Gastrocnemius medialis (tissue), 4 donors: ENCODE data around the gene PRKCH.
"Not testable (repeated sequence)": the region's sequence is repeated elsewhere in the genome, so short reads cannot be mapped to it uniquely, and the experiment has no call there.

Source experiments
- POLR2A ChIP-seq, 2 donors: fragments of 450-650 bp; IDR thresholded peaks; one replicate each; pipeline ENCODE4 v1.6.1; 2017; ENCODE audit warnings: antibody characterized with exemption in 2 of 2, mild to moderate bottlenecking in 2 of 2, moderate library complexity in 2 of 2
- TF ChIP-seq, protein P1 (sequence below), 5 experiments: fragments of 450-650 bp in 3 of 5; fragments of 200-600 bp in 2 of 5; sonication (generic) in 2 of 5; IDR thresholded peaks in 4 of 5; conservative IDR thresholded peaks in 1 of 5; 1 replicate in 4 of 5; 2 replicates in 1 of 5; pipeline ENCODE4 v1.5.1; 2016 to 2019; ENCODE audit warnings: antibody characterized with exemption in 5 of 5, mild to moderate bottlenecking in 3 of 5, moderate library complexity in 3 of 5

DNA sequence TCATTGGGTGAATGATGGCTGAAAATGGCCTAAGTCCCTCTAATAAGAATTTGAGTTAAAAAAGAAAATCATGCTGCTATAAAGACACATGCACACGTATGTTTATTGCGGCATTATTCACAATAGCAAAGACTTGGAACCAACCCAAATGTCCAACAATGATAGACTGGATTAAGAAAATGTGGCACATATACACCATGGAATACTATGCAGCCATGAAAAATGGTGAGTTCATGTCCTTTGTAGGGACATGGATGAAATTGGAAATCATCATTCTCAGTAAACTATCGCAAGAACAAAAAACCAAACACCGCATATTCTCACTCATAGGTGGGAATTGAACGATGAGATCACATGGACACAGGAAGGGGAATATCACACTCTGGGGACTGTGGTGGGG is 208.0 kb downstream of the PRKCH start:
- TF ChIP-seq, protein P1, sequence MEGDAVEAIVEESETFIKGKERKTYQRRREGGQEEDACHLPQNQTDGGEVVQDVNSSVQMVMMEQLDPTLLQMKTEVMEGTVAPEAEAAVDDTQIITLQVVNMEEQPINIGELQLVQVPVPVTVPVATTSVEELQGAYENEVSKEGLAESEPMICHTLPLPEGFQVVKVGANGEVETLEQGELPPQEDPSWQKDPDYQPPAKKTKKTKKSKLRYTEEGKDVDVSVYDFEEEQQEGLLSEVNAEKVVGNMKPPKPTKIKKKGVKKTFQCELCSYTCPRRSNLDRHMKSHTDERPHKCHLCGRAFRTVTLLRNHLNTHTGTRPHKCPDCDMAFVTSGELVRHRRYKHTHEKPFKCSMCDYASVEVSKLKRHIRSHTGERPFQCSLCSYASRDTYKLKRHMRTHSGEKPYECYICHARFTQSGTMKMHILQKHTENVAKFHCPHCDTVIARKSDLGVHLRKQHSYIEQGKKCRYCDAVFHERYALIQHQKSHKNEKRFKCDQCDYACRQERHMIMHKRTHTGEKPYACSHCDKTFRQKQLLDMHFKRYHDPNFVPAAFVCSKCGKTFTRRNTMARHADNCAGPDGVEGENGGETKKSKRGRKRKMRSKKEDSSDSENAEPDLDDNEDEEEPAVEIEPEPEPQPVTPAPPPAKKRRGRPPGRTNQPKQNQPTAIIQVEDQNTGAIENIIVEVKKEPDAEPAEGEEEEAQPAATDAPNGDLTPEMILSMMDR (IDR thresholded peaks at IDR 0.05 in 4 of 5, conservative IDR thresholded peaks at IDR 0.05 in 1 of 5), result not testable (repeated sequence)
- TF ChIP-seq POLR2A (IDR thresholded peaks at IDR 0.05), result not testable (repeated sequence)
